ENCODE results near the gene MRGPRX2. TPM values are rescaled to one million over a fixed set of nuclear protein-coding genes. Genes with fewer than 3 reads are reported as not detected.

Gene MRGPRX2
- total RNA-seq, 2 donors from 2014 or later: not detected

GRCh38 chr11:19055905-19056304 is 4.6 kb downstream of the MRGPRX2 start:
- 95 to 98% methylated on average over 15 to 17 of the region's 17 CpGs for WGBS, 2 experiments (ENCODE audit: insufficient coverage in 1 of 2, insufficient read length in 1 of 2)
- Histone ChIP-seq H3K4me1 (ENCODE audit: control insufficient read depth, insufficient read depth, low read length) (no peaks in the 10 kb centered on the region), H3K27me3 (ENCODE audit: control insufficient read depth, insufficient read depth, low read length, poor library complexity, severe bottlenecking) (peaks cover 9% of the 10 kb centered on the region), H3K4me3 (ENCODE audit: low read length) (no peak overlapping the region), H3K27ac (ENCODE audit: low read depth, low read length) (no peak overlapping the region), H3K36me3 (ENCODE audit: control insufficient read depth, insufficient read depth, low read length) (no peaks in the 10 kb centered on the region), H3K9me3 (ENCODE audit: control insufficient read depth, low read length) (no peaks in the 10 kb centered on the region), H3K9ac (ENCODE audit: extremely low read depth, low read length, poor library complexity, severe bottlenecking) (no peak overlapping the region)
- Mint-ChIP-seq H3K4me1 (peaks cover 6% of the 10 kb centered on the region), H3K4me3 (no peak overlapping the region), H3K36me3 (ENCODE audit: low read depth) (no peaks in the 10 kb centered on the region), H3K9me3 (peaks cover 7% of the 10 kb centered on the region), H3K27me3 (ENCODE audit: insufficient read depth) (peaks cover 11% of the 10 kb centered on the region), H3K27ac (no peak overlapping the region)
- peak; percentile 33 for DNase-seq
- TF ChIP-seq CTCF (conservative IDR thresholded peaks at IDR 0.05): no peak

GRCh38 chr11:19055016-19055415 is 5.5 kb downstream of the MRGPRX2 start:
- H3K4me1 Mint-ChIP-seq: peaks cover 5% of the 10 kb centered on the region
- 84 to 93% methylated on average over 2 to 3 of the region's 3 CpGs for WGBS, 2 experiments (ENCODE audit: insufficient coverage in 1 of 2, insufficient read length in 1 of 2)
- H3K27ac Mint-ChIP-seq: no peak overlapping the region
- H3K4me3 ChIP-seq (ENCODE audit: low read length): no peak overlapping the region
- H3K9me3 Mint-ChIP-seq: peaks cover 7% of the 10 kb centered on the region
- TF ChIP-seq CTCF (conservative IDR thresholded peaks at IDR 0.05): no peak
- H3K27ac ChIP-seq (ENCODE audit: low read depth, low read length): no peak overlapping the region
- H3K27me3 Mint-ChIP-seq (ENCODE audit: insufficient read depth): peaks cover 6% of the 10 kb centered on the region
- H3K36me3 Mint-ChIP-seq (ENCODE audit: low read depth): no peaks in the 10 kb centered on the region
- peaks cover 5% of the 10 kb centered on the region for H3K27me3 ChIP-seq (ENCODE audit: control insufficient read depth, insufficient read depth, low read length, poor library complexity, severe bottlenecking)
- no peaks in the 10 kb centered on the region for H3K4me1 ChIP-seq (ENCODE audit: control insufficient read depth, insufficient read depth, low read length)
- DNase-seq: no peak
- no peaks in the 10 kb centered on the region for H3K36me3 ChIP-seq (ENCODE audit: control insufficient read depth, insufficient read depth, low read length)
- no peak overlapping the region for H3K9ac ChIP-seq (ENCODE audit: extremely low read depth, low read length, poor library complexity, severe bottlenecking)
- no peak overlapping the region for H3K4me3 Mint-ChIP-seq
- no peaks in the 10 kb centered on the region for H3K9me3 ChIP-seq (ENCODE audit: control insufficient read depth, low read length)

- no peak overlapping the region for H3K27ac Mint-ChIP-seq
- no peaks in the 10 kb centered on the region for H3K27me3 ChIP-seq (ENCODE audit: control insufficient read depth, insufficient read depth, low read length, poor library complexity, severe bottlenecking)
- no peaks in the 10 kb centered on the region for H3K36me3 ChIP-seq (ENCODE audit: control insufficient read depth, insufficient read depth, low read length)
- no peak overlapping the region for H3K27ac ChIP-seq (ENCODE audit: low read depth, low read length)
- no peak for DNase-seq
- H3K9me3 Mint-ChIP-seq: peaks cover 7% of the 10 kb centered on the region
- H3K4me3 Mint-ChIP-seq: no peak overlapping the region
- peaks cover 6% of the 10 kb centered on the region for H3K27me3 Mint-ChIP-seq (ENCODE audit: insufficient read depth)
- no peaks in the 10 kb centered on the region for H3K4me1 ChIP-seq (ENCODE audit: control insufficient read depth, insufficient read depth, low read length)
- TF ChIP-seq CTCF (conservative IDR thresholded peaks at IDR 0.05): no peak
- H3K4me1 Mint-ChIP-seq: no peaks in the 10 kb centered on the region
- H3K9me3 ChIP-seq (ENCODE audit: control insufficient read depth, low read length): no peaks in the 10 kb centered on the region
- no peaks in the 10 kb centered on the region for H3K36me3 Mint-ChIP-seq (ENCODE audit: low read depth)
- no peak overlapping the region for H3K4me3 ChIP-seq (ENCODE audit: low read length)
- WGBS, 2 experiments (ENCODE audit: insufficient coverage in 1 of 2, insufficient read length in 1 of 2): 83% methylated on average over 1 of the region's 1 CpG; no CpG with 5 or more reads in 1 of the 2 experiments
- no peak overlapping the region for H3K9ac ChIP-seq (ENCODE audit: extremely low read depth, low read length, poor library complexity, severe bottlenecking)
Observed at GRCh38 chr11:19053909-19054308, 6.6 kb downstream of the MRGPRX2 start.

All from endodermal cell (in vitro differentiated cells).